ENCODE data around the gene VENTX. TPM values are rescaled to one million over a fixed set of nuclear protein-coding genes. Genes with fewer than 3 reads are reported as not detected.

The VENTX gene
- polyA plus RNA-seq, 3 donors = 1.4 to 56.0 (median 1.6) TPM

GRCh38 chr10:133267829-133268228 is 30.2 kb downstream of the VENTX start:
- H3K27me3 Mint-ChIP-seq (ENCODE audit: low read depth in 3 of 3) = peaks cover 0 to 4% (median 1%) of the 10 kb centered on the region in 3 donors
- Histone ChIP-seq H3K9me3 (replicated peaks in 1 of 2; ENCODE audit: control insufficient read depth in 1 of 2, insufficient read depth in 1 of 2, low read length in 2 of 2) (no peaks in the 10 kb centered on the region), H4K20me1 (ENCODE audit: insufficient read depth, low read length) (peaks cover 61% of the 10 kb centered on the region), H3K27me3 (ENCODE audit: control insufficient read depth in 2 of 2, insufficient read depth in 2 of 2, low read length in 2 of 2) (no peaks in the 10 kb centered on the region), H3K4me3 (replicated peaks in 1 of 3; ENCODE audit: low read depth in 2 of 3, low read length in 3 of 3) (no peak overlapping the region), H3K79me2 (ENCODE audit: insufficient read depth, low read length) (peaks cover 1% of the 10 kb centered on the region), H3K4me2 (replicated peaks; ENCODE audit: extremely low read depth, low read length, poor library complexity, severe bottlenecking) (no peak overlapping the region), H3K27ac (ENCODE audit: low read depth in 1 of 2, low read length in 2 of 2) (no peak overlapping the region), H3K9ac (ENCODE audit: insufficient read depth, low read length, poor library complexity, severe bottlenecking) (no peak overlapping the region), H3K36me3 (replicated peaks in 1 of 2; ENCODE audit: control insufficient read depth in 1 of 2, insufficient read depth in 2 of 2, low read length in 2 of 2) (peaks cover 65 to 82% of the 10 kb centered on the region in 2 donors), H2AFZ (ENCODE audit: insufficient read depth, low read depth, low read length, poor library complexity, severe bottlenecking) (no peak overlapping the region), H3K4me1 (ENCODE audit: control insufficient read depth in 1 of 2, insufficient read depth in 2 of 2, low read length in 2 of 2) (peaks cover 29 to 35% of the 10 kb centered on the region in 2 donors)
- H3K9me3 Mint-ChIP-seq = no peaks in the 10 kb centered on the region
- intact Hi-C loops (cut with micrococcal nuclease) = no loop called here
- H3K27ac Mint-ChIP-seq = no peak overlapping the region
- DNase-seq = no peak
- H3K4me3 Mint-ChIP-seq = no peak overlapping the region
- TF ChIP-seq CTCF (IDR thresholded peaks at IDR 0.05) = no peak
- H3K36me3 Mint-ChIP-seq = peaks cover 51 to 85% of the 10 kb centered on the region in 2 donors
- H3K4me1 Mint-ChIP-seq = peaks cover 31% of the 10 kb centered on the region
- 95% methylated on average over 21 of the region's 22 CpGs for WGBS (ENCODE audit: insufficient coverage)

- DNase-seq = no peak
- peaks cover 48 to 82% of the 10 kb centered on the region in 2 donors for H3K36me3 Mint-ChIP-seq
- peaks cover 4% of the 10 kb centered on the region for H3K79me2 ChIP-seq (ENCODE audit: insufficient read depth, low read length)
- H3K27me3 ChIP-seq (ENCODE audit: control insufficient read depth in 2 of 2, insufficient read depth in 2 of 2, low read length in 2 of 2) = no peaks in the 10 kb centered on the region
- intact Hi-C loops (cut with micrococcal nuclease) = no loop called here
- no peak overlapping the region for H3K4me3 ChIP-seq (replicated peaks in 1 of 3; ENCODE audit: low read depth in 2 of 3, low read length in 3 of 3)
- TF ChIP-seq CTCF (IDR thresholded peaks at IDR 0.05) = no peak
- H3K27ac ChIP-seq (ENCODE audit: low read depth in 1 of 2, low read length in 2 of 2) = no peak overlapping the region
- H3K9me3 ChIP-seq (replicated peaks in 1 of 2; ENCODE audit: control insufficient read depth in 1 of 2, insufficient read depth in 1 of 2, low read length in 2 of 2) = no peaks in the 10 kb centered on the region
- H2AFZ ChIP-seq (ENCODE audit: insufficient read depth, low read depth, low read length, poor library complexity, severe bottlenecking) = no peak overlapping the region
- H3K4me3 Mint-ChIP-seq = no peak overlapping the region
- no peak overlapping the region for H3K4me2 ChIP-seq (replicated peaks; ENCODE audit: extremely low read depth, low read length, poor library complexity, severe bottlenecking)
- peaks cover 68% of the 10 kb centered on the region for H4K20me1 ChIP-seq (ENCODE audit: insufficient read depth, low read length)
- H3K27ac Mint-ChIP-seq = no peak overlapping the region
- H3K4me1 Mint-ChIP-seq = peaks cover 24% of the 10 kb centered on the region
- H3K27me3 Mint-ChIP-seq (ENCODE audit: low read depth in 3 of 3) = peaks cover 0 to 5% (median 1%) of the 10 kb centered on the region in 3 donors
- H3K4me1 ChIP-seq (ENCODE audit: control insufficient read depth in 1 of 2, insufficient read depth in 2 of 2, low read length in 2 of 2) = peaks cover 22 to 31% of the 10 kb centered on the region in 2 donors
- H3K9ac ChIP-seq (ENCODE audit: insufficient read depth, low read length, poor library complexity, severe bottlenecking) = no peak overlapping the region
- H3K36me3 ChIP-seq (replicated peaks in 1 of 2; ENCODE audit: control insufficient read depth in 1 of 2, insufficient read depth in 2 of 2, low read length in 2 of 2) = peaks cover 68 to 82% of the 10 kb centered on the region in 2 donors
- 96% methylated on average over 19 of the region's 22 CpGs for WGBS (ENCODE audit: insufficient coverage)
- H3K9me3 Mint-ChIP-seq = no peaks in the 10 kb centered on the region
Measured at GRCh38 chr10:133268532-133268931, 30.9 kb downstream of the VENTX start.
